ENCODE data around the gene RNASE12.

GRCh38 chr14:20617138-20618003 lies 26.2 kb upstream of the RNASE12 start:
- TF ChIP-seq GATA3 (IDR thresholded peaks at IDR 0.05; ENCODE audit: low read depth, low read length) (no peak), GATA2 (IDR thresholded peaks at IDR 0.05; ENCODE audit: low read depth, low read length) (no peak)
